ENCODE results near the gene MIPOL1. TPM values are rescaled to one million over a fixed set of nuclear protein-coding genes. Genes with fewer than 3 reads are reported as not detected.

Gene MIPOL1
- total RNA-seq, 2 donors from 2014 or later: 0.46 to 0.50 TPM

- H3K4me1 Mint-ChIP-seq (ENCODE audit: low read depth): no peaks in the 10 kb centered on the region
- H3K27ac Mint-ChIP-seq: no peak overlapping the region
- no peaks in the 10 kb centered on the region for H3K36me3 Mint-ChIP-seq (ENCODE audit: insufficient read depth in 2 of 2)
- peaks cover 5 to 7% of the 10 kb centered on the region in 2 donors for H3K9me3 Mint-ChIP-seq
- H3K4me3 Mint-ChIP-seq: no peak overlapping the region
- ATAC-seq (replicated peaks in 1 of 2): no peak
- DNase-seq: no peak
- no peaks in the 10 kb centered on the region for H3K27me3 Mint-ChIP-seq (ENCODE audit: low read depth)
These were observed 373.7 kb downstream of the MIPOL1 start for GRCh38 chr14:37571391-37571790.

GRCh38 chr14:37573356-37573755 lies 375.6 kb downstream of the MIPOL1 start:
- Mint-ChIP-seq H3K4me1 (ENCODE audit: low read depth) (no peaks in the 10 kb centered on the region), H3K9me3 (peaks cover 5 to 7% of the 10 kb centered on the region in 2 donors), H3K27ac (no peak overlapping the region), H3K27me3 (ENCODE audit: low read depth) (peaks cover 3% of the 10 kb centered on the region), H3K36me3 (ENCODE audit: insufficient read depth in 2 of 2) (no peaks in the 10 kb centered on the region), H3K4me3 (no peak overlapping the region)
- ATAC-seq (replicated peaks in 1 of 2): no peak
- no peak for DNase-seq

- peaks cover 6% of the 10 kb centered on the region for H3K27me3 Mint-ChIP-seq (ENCODE audit: low read depth)
- ATAC-seq (replicated peaks in 1 of 2): no peak
- no peak overlapping the region for H3K4me3 Mint-ChIP-seq
- H3K4me1 Mint-ChIP-seq (ENCODE audit: low read depth): no peaks in the 10 kb centered on the region
- H3K9me3 Mint-ChIP-seq: peaks cover 4% of the 10 kb centered on the region in 2 donors
- no peak for DNase-seq
- no peak overlapping the region for H3K27ac Mint-ChIP-seq
- peaks cover 0 to 3% of the 10 kb centered on the region in 2 donors for H3K36me3 Mint-ChIP-seq (ENCODE audit: insufficient read depth in 2 of 2)
These were observed 381.5 kb downstream of the MIPOL1 start for GRCh38 chr14:37579274-37579673.

GRCh38 chr14:37580146-37580545 lies 382.4 kb downstream of the MIPOL1 start:
- Mint-ChIP-seq H3K27me3 (ENCODE audit: low read depth) (peaks cover 6% of the 10 kb centered on the region), H3K27ac (no peak overlapping the region), H3K4me3 (no peak overlapping the region), H3K4me1 (ENCODE audit: low read depth) (no peaks in the 10 kb centered on the region), H3K9me3 (peaks cover 0 to 4% of the 10 kb centered on the region in 2 donors), H3K36me3 (ENCODE audit: insufficient read depth in 2 of 2) (peaks cover 0 to 3% of the 10 kb centered on the region in 2 donors)
- DNase-seq (no peak), ATAC-seq (replicated peaks in 1 of 2) (no peak)

- no peaks in the 10 kb centered on the region for H3K4me1 Mint-ChIP-seq (ENCODE audit: low read depth)
- peaks cover 3 to 8% of the 10 kb centered on the region in 2 donors for H3K36me3 Mint-ChIP-seq (ENCODE audit: insufficient read depth in 2 of 2)
- peaks cover 31% of the 10 kb centered on the region for H3K27me3 Mint-ChIP-seq (ENCODE audit: low read depth)
- DNase-seq (no peak), ATAC-seq (replicated peaks in 1 of 2) (no peak)
- peaks cover 0 to 1% of the 10 kb centered on the region in 2 donors for H3K9me3 Mint-ChIP-seq
- no peak overlapping the region for H3K4me3 Mint-ChIP-seq
- H3K27ac Mint-ChIP-seq: no peak overlapping the region
These were observed 385.8 kb downstream of the MIPOL1 start for GRCh38 chr14:37583358-37584210.

GRCh38 chr14:37584211-37585100 lies 386.7 kb downstream of the MIPOL1 start:
- Mint-ChIP-seq H3K27me3 (ENCODE audit: low read depth) (peaks cover 40% of the 10 kb centered on the region), H3K4me1 (ENCODE audit: low read depth) (no peaks in the 10 kb centered on the region), H3K9me3 (peaks cover 0 to 1% of the 10 kb centered on the region in 2 donors), H3K4me3 (no peak overlapping the region), H3K36me3 (ENCODE audit: insufficient read depth in 2 of 2) (peaks cover 4 to 9% of the 10 kb centered on the region in 2 donors), H3K27ac (no peak overlapping the region)
- ATAC-seq (replicated peaks in 1 of 2) (no peak), DNase-seq (no peak)

- no peak for DNase-seq
- no peak overlapping the region for H3K4me3 Mint-ChIP-seq
- H3K27me3 Mint-ChIP-seq (ENCODE audit: low read depth): peaks cover 43% of the 10 kb centered on the region
- H3K36me3 Mint-ChIP-seq (ENCODE audit: insufficient read depth in 2 of 2): peaks cover 4 to 9% of the 10 kb centered on the region in 2 donors
- no peaks in the 10 kb centered on the region for H3K4me1 Mint-ChIP-seq (ENCODE audit: low read depth)
- H3K27ac Mint-ChIP-seq: no peak overlapping the region
- peaks cover 0 to 1% of the 10 kb centered on the region in 2 donors for H3K9me3 Mint-ChIP-seq
- ATAC-seq (replicated peaks in 1 of 2): no peak
These were observed 387.4 kb downstream of the MIPOL1 start for GRCh38 chr14:37585101-37585511.

- Mint-ChIP-seq H3K9me3 (no peaks in the 10 kb centered on the region), H3K4me1 (ENCODE audit: low read depth) (no peaks in the 10 kb centered on the region), H3K36me3 (ENCODE audit: insufficient read depth in 2 of 2) (peaks cover 6 to 15% of the 10 kb centered on the region in 2 donors), H3K27me3 (ENCODE audit: low read depth) (peaks cover 54% of the 10 kb centered on the region), H3K27ac (no peak overlapping the region), H3K4me3 (no peak overlapping the region)
- ATAC-seq (replicated peaks in 1 of 2) (no peak), DNase-seq (no peak)
These were observed 388.4 kb downstream of the MIPOL1 start for GRCh38 chr14:37585971-37586796.

- peaks cover 0 to 2% of the 10 kb centered on the region in 2 donors for H3K9me3 Mint-ChIP-seq
- no peak for ATAC-seq (replicated peaks in 1 of 2)
These were observed 389.0 kb downstream of the MIPOL1 start for GRCh38 chr14:37586797-37587130.

GRCh38 chr14:37587131-37587803 lies 389.5 kb downstream of the MIPOL1 start:
- Mint-ChIP-seq H3K27me3 (ENCODE audit: low read depth) (peaks cover 59% of the 10 kb centered on the region), H3K9me3 (peaks cover 0 to 2% of the 10 kb centered on the region in 2 donors), H3K4me1 (ENCODE audit: low read depth) (no peaks in the 10 kb centered on the region), H3K36me3 (ENCODE audit: insufficient read depth in 2 of 2) (peaks cover 9 to 19% of the 10 kb centered on the region in 2 donors), H3K4me3 (no peak overlapping the region), H3K27ac (no peak overlapping the region)
- ATAC-seq (replicated peaks in 1 of 2) (no peak), DNase-seq (no peak)

More at GRCh38 chr14:37586797-37587130, 389.0 kb downstream of the MIPOL1 start:
- Mint-ChIP-seq H3K36me3 (ENCODE audit: insufficient read depth in 2 of 2) (peaks cover 9 to 17% of the 10 kb centered on the region in 2 donors), H3K27ac (no peak overlapping the region), H3K27me3 (ENCODE audit: low read depth) (peaks cover 58% of the 10 kb centered on the region), H3K4me3 (no peak overlapping the region), H3K4me1 (ENCODE audit: low read depth) (no peaks in the 10 kb centered on the region)
- no peak for DNase-seq

- H3K9me3 Mint-ChIP-seq: peaks cover 0 to 2% of the 10 kb centered on the region in 2 donors
- ATAC-seq (replicated peaks in 1 of 2) (no peak), DNase-seq (no peak)
- peaks cover 67% of the 10 kb centered on the region for H3K27me3 Mint-ChIP-seq (ENCODE audit: low read depth)
- H3K4me1 Mint-ChIP-seq (ENCODE audit: low read depth): no peaks in the 10 kb centered on the region
- peaks cover 9 to 21% of the 10 kb centered on the region in 2 donors for H3K36me3 Mint-ChIP-seq (ENCODE audit: insufficient read depth in 2 of 2)
- H3K4me3 Mint-ChIP-seq: no peak overlapping the region
- H3K27ac Mint-ChIP-seq: no peak overlapping the region
These were observed 390.3 kb downstream of the MIPOL1 start for GRCh38 chr14:37587881-37588666.

- no peak overlapping the region for H3K27ac Mint-ChIP-seq
These were observed 390.9 kb downstream of the MIPOL1 start for GRCh38 chr14:37588667-37588955.

More at GRCh38 chr14:37588667-37588955, 390.9 kb downstream of the MIPOL1 start:
- H3K36me3 Mint-ChIP-seq (ENCODE audit: insufficient read depth in 2 of 2): peaks cover 6 to 24% of the 10 kb centered on the region in 2 donors
- peaks cover 73% of the 10 kb centered on the region for H3K27me3 Mint-ChIP-seq (ENCODE audit: low read depth)
- DNase-seq (no peak), ATAC-seq (replicated peaks in 1 of 2) (no peak)
- no peak overlapping the region for H3K4me3 Mint-ChIP-seq
- no peaks in the 10 kb centered on the region for H3K4me1 Mint-ChIP-seq (ENCODE audit: low read depth)
- H3K9me3 Mint-ChIP-seq: peaks cover 0 to 2% of the 10 kb centered on the region in 2 donors

All from activated T-cell treated with anti-CD3 and anti-CD28 coated beads, Interleukin-2, amount 50 U/mL, for 72 hours (primary cell).